ENCODE results near the gene SNUPN.
"Not testable (repeated sequence)": the region's sequence is repeated elsewhere in the genome, so short reads cannot be mapped to it uniquely, and the experiment has no call there.

The SNUPN gene

DNA sequence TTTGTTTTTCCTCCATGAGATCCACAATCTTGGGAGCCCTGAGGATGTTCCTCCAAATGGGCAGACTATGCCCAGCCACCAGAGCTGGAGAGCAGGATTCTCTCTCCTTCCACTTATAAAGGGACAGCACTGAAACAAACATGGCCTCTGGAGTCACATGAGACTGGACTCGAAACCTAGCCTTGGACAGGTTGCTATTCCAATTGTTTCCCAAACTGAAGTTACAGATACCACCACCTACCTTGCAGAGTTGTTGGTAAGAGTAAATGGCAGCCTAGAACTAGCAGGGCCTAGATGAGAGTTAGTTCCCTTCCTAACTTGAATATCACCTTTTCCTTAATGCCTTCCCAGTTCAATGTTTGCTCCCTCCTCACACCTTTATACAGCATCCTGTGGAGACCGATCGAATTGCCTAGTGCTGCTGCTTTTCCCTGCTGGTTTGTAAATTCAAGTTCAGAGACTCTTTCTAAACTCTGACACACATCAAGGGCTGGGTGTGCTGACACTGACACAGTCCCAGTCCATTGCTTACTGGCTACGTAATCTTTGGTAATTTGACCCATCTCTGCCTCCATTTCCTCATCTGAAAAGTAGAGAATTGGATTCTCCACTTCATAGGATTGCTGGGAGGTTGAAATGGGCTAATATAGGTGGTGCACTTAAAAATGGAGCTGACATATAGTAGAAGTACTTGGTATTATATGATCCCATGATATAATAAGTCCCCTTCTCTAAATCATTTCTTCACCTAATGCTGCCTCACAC, 11.9 kb upstream of the SNUPN start:
- DNase-seq (ENCODE audit: low spot score) = no peak

DNA sequence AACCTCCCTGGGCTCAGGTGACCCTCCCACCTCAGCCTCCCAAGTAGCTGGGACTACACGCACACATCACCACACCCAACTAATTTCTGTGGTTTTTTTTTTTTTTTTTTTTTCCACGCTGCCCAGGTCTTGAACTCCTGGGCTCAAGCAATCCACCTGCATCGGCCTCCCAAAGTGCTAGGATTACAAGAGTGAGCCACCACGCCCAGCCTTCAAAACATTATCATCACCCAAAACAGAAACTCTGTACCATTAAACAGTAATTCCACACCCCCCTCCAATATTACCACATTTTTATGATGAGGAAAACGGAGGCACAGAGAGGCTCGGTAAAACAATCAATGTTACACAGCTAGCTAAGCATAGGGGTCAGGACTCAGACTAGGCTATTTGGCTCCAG, 10.5 kb upstream of the SNUPN start:
- no peak for DNase-seq (ENCODE audit: low spot score)

DNA sequence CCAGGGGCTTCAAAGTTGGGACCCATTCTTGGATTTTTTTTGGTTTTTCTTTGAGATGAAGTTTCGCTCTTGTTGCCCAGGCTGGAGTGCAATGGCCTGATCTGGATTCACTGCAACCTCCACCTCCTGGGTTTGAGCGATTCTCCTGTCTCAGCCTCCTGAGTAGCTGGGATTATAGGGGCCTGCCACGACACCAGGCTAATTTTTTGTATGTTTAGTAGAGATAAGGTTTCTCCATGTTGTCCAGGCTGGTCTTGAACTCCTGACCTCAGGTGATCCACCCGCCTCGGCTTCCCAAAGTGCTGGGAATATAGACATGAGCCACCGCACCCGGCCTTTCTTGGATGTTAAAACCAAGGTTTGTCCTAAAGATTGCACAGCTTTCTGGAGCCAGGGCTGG, 8.4 kb upstream of the SNUPN start:
- not testable (repeated sequence) for DNase-seq (ENCODE audit: low spot score)

DNA sequence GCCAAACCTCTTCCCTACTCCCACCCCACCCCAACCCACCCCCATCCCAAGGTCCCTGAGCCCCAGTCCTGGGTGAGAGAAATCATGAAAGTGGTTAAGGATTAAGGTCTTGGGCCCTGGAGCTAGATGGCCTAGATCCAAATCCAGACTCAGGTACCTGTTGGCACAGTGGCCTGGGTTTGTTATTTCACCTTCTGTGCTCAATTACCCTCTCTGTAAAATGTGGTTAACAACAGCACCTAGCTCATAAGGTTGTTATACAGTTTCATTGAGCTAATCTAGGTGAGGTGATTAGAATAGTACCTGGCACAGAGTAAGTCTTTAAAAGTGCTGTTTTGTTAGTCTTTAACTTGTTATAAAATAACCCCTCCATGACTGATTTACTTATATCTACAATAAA, 6.4 kb upstream of the SNUPN start:
- DNase-seq (ENCODE audit: low spot score) = no peak

DNA sequence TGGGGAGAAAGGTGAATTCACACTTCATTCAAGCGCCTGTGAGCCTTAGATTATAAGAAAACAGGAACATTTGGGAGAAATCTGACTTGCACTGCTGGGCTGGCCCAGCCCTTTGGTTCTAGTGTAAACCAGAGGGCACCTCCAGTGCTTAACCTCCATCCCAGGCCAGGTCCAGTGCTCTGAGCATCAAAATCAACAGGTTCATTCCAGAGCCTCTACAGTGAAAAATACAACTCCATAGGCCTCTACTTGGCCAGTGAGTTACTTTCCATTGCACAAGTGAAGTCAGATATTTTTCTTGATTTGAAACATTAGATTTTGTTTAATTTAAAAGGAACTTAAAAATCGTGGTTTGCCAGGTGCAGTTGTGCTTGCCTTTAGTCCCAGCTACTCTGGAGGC, 3.0 kb downstream of the SNUPN start:
- no peak for DNase-seq (ENCODE audit: low spot score)

DNA sequence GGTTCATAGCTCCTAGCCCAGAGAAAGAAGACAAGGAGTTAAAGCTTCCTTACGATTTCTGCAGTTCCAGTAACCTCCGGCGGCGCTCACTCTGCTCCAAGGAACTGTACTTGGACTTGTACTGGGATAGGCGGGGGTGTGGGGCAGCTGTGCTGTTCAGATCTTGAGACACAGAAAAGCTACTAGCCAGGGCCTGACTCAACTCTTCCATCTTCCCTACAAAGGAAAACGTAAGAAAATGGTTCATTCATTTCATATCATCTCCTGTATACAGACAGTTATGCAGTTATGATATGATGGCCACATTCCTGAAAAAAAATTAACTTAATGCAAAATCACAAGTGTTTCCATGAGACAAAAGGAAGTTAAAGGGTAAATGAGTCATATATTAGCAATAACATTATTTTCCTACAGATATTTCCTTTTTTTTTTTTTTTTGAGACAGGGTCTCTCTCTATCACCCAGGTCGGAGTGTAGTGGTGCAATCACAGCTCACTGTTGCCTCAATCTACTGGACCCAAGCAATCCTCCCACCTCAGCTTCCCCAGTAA, 4.6 kb downstream of the SNUPN start:
- DNase-seq (ENCODE audit: low spot score) = no peak

DNA sequence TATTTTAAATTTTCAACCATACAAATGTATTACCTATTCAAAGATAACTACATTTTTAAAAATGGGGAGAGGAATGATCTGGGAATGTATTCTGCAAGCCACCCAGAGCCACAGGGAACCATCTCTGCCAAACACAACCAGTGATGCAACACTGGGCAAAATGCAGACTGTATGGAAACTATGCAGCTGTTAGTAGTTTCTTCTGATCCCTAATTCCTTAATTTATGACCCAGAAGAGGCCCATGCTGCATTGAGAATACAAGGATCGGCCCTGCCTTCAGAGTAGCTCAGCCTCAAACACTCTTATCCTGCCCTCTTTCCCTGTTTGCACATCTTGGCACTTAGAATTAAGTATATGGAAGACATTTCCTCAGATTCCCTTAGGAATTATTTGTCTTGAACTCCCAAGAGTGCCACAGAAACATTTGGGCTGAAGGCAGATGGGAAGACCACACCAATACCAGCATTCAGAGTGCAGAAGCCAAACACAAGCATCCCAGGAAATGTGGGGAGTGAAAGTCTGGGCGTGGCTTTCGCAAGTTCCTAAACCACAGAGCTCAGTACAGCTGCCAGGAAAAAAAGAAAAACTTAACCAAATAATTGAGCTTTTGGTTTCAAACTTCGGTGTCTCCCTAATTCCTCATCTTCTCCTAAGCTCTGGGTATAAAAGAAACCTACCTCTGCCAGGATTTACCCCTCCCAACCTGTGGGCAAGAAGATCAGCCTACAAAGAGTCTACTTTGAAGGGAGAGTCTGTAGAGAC, 5.3 kb downstream of the SNUPN start:
- no peak for DNase-seq (ENCODE audit: low spot score)

DNA sequence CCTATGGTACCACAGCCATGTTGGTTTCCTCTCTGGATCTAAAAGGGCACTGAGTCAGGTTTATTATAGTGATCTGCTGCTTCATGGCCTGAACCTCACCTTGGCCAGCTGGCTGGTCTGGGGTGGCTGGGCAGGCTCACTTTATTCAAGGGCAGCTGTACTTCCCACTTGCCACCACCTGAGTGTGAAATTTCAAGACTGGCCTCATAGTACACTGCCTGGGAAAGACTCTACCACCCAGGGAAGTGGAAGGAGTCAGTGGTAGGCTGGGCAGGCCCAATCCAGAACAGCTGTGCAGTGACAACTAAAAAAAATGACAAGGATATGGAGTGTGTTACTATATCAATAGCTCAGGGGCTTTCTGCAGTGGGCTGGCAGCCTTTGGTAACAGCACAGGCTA, 8.8 kb downstream of the SNUPN start:
- no peak for DNase-seq (ENCODE audit: low spot score)

DNA sequence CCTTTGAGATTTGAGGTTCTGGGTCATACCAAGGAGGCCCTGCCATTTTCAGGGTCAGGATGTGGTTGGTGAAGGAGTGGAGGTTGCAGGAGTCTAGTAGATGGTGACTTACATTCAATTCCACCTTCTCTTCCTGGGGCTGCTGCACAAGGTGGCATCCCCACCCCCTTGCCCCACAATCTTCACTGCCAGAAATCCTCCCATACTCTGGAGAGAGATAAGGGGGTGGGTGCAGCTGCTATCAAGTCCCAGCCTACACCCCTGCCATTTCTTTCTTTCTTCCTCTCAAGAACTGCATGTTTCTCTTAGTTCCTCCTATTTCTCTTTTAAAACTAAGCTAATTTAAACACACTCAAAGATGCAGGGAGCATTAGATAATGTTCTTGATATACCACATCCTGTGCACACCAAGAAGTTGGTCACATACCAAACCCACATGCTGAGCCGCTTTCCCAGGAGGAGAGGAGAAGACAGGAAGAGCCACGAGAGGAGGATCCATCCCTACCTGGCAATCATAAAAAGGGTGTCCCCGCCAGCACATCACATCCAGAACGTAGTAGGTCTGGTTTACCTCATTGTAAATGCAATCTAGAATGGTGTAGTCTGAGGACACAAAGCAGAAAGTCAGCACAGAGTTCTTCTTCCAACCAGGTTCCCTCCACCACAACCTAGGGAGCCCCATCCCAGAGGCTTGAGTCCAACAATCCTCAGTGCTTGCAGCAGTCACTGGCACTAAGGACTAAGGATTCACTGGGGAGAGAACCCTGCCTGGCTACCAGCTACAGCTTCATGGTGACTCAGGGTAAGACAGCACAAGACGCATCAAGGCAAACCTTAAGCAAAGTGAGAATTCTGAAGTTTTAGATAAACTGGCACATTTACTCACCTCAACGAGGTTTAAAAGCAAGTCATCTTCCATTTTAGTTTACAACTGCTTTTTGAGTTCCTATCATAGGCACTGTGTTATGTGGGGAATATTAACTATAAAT, 18.5 kb downstream of the SNUPN start:
- DNase-seq (ENCODE audit: low spot score) = peak; percentile 19

DNA sequence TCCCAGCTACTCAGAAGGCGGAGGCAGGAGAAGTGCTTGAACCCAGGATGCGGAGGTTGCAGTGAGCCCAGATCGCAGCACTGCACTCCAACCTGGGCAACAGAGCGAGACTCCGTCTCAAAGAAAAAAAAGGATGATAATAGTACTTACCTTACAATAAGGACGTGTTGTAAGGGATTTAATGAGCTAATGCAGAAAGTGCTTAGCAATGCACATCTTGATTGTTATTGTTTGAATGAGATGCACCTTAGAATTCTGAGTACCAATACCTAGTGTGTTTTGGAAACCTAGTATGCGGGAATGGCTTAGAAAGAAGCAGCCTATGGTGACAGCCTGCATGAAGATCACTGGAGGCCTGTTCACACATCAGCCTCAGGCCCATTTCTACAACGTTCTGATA, 19.5 kb downstream of the SNUPN start:
- DNase-seq (ENCODE audit: low spot score) = no peak

DNA sequence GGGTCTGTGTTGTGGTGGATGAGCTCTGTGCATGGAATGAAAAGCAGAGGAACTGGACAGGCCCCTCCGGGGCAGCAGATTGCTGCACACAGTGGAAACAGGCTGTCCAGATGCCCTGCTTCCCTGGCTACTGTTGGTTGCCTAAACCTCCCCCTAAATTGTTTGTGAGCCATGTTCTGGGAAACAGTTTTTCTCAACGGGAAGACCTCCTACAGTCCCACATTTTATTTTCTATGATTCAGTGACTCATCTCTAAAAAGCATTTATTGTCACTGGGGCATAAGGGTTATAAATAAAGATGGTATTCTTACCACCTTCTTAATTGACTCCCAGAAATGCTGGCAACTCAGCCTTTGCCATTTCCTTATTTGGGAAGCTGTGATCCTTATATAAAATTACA, 26.1 kb downstream of the SNUPN start:
- DNase-seq (ENCODE audit: low spot score) = no peak

DNA sequence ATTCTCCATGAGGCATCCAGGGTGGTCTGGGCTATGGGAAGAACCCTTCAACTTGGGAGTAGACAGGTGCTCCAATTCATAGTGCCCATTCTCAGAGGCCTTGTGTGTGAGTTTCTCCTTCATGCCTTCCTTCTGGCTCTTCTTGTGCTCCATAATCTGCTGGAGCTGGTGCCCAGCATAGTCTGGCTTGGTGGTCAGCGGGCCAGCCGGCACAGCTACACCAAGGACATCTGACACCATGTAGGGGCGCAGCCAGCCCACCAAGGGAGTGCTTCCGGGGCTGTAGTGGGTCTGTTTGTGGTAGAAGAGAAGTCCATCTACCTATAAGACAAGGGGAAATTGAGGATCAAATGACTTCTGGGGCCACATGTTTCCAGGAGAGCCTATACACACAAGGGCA, 27.2 kb downstream of the SNUPN start:
- DNase-seq (ENCODE audit: low spot score) = no peak

DNA sequence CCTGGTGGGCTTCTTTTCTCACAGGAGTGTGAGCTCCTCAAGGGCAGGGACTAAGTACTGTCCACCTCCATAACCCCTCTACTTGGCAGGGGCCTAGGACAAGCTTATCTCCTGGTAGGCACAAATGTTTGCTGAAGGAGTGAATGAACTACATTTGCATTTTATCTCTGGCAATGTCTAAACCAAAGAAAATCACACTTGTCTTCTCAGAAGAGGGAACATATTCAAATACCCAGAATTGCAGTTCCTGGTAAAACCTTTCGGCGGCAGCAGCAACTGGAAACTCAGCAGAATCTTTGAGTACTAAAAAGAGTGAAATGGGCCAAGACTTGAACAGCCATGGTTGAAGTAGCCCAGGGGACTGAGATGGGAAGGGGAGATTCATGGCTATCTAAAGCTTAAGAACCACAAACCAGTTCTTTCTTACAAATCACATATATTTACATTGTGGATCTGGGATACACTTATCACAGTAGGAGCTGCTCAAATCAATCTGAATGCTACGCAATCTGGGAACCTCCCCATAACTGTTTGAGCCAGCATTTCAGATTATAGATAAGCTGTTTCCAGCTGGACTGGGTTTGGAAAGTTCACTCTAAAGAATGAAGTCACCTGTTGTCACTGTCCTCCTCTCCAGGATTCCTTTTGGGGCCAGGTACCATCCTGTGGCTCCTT, 27.7 kb downstream of the SNUPN start:
- peak; percentile 55 for DNase-seq (ENCODE audit: low spot score)

DNA sequence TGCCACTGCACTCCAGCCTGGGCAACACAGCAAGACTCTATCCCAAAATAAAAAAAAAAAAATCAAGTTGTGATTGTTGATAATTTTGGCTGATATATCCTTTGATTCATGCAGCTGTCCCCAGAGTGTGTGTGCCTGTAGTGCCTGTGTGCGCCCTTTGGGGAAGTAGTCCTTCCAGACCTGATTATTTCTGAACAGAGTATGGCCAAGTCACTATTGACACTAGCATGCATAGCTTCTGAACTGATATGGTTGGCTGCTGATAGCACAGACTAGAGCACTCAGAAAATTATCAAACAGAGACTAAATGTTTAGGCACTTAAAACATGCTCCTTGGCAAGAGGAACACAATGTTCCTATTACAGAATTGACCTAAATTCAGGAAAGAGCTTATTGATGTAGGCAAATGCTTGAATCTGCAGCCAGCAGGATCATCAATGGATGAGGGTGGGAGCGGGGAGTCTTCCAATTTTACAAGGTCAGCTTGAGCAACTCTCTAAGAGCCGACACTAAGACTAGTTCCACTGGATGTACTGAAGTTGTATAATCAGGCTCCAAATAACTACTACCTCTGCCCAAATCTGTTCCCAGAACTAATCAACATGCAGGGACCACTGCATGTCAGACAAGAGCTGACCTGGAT, 28.7 kb downstream of the SNUPN start:
- no peak for DNase-seq (ENCODE audit: low spot score)

DNA sequence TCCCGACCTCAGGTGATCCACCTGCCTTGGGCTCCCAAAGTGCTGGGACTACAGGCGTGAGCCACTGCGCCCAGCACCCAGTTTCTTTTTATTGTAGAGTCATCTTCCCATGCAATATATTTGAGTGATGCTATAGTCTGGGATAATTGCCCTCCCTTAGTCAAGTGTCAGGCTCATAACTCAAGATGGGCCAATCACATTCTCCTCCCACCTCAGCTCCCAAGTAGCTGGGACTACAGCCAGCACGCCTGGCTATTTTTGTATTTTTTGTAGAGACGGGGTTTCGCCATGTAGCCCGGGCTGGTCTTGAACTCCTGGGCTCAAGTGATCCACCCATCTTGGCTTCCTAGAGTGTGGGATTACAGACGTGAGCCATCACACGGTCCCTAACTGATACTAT, 31.2 kb downstream of the SNUPN start:
- no peak for DNase-seq (ENCODE audit: low spot score)

DNA sequence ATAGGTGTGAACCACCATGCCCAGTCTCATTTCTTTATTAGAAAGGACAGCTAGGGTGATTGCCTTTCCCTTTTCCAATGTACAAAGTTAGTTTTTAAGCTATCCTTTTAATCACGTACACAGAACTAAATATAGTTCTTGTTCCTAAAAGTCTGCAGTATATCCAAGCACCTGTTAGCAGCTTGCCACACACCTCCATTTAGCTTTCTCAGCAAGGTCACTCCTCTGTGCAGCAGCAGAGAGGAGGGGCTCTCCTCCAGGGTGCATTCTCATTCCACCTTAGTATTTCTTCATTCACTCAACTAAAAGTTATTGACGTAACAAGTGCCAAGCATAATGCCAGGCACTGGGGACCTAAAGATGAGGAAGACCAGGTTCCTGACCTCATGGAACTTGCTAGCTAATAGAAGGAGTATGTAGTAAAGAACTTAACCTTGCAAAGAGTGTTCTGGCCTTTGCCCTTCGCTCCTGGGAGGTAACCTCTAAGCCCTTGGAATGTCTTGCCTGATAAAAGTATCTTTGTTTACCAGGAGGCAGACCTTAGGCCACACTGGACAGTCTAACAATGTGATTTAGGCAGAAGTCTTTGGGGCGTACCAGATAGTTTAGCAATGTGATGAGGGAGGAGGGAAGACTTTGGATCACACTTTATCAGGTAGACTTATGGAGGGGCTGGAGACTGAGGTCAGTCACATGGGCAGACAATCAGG, 33.7 kb downstream of the SNUPN start:
- no peak for DNase-seq (ENCODE audit: low spot score)

DNA sequence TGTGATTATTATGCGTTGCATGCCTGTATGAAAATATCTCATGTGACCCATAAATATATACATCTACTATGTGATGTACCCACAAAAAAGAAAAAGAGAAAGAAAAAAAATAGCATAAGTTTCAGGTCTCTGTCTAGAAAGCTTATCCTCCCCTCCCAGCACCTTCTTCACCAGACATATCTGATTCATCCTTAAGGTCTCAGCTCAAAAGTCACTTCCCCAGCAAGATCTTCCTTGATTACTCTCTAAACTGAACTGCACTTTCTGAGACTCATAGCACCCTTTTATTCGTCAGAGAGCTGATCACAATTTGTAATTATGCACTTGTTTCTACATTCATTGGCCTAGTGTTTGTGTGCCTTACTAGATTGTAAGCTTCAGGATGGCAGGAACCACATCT, 35.3 kb downstream of the SNUPN start:
- no peak for DNase-seq (ENCODE audit: low spot score)

DNA sequence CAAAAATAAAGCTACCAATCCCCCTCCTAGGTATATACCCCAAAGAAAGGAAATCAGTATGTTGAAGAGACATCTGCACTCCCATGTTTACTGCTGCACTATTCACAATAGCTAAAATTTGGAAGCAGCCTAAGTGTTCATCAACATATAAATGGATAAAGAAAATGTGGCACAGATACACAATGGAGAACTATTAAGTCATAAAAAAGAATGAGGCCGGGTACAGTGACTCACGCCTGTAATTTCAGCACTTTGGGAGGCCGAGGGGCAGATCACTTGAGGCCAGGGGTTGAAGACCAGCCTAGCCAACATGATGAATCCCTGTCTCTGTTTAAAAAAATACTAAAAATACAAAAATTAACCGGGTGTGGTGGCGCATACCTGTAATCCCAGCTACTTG, 36.5 kb downstream of the SNUPN start:
- DNase-seq (ENCODE audit: low spot score) = no peak

DNA sequence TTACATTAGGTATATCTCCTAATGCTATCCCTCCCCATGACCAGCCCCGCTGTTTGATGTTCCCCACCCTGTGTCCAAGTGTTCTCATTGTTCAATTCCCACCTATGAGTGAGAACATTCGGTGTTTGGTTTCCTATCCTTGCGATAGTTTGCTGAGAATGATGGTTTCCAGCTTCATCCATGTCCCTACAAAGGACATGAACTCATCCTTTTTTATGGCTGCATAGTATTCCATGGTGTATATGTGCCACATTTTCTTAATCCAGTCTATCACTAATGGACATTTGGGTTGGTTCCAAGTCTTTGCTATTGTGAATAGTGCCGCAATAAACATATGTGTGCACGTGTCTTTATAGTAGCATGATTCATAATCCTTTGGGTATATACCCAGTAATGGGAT, 39.1 kb downstream of the SNUPN start:
- not testable (repeated sequence) for DNase-seq (ENCODE audit: low spot score)

DNA sequence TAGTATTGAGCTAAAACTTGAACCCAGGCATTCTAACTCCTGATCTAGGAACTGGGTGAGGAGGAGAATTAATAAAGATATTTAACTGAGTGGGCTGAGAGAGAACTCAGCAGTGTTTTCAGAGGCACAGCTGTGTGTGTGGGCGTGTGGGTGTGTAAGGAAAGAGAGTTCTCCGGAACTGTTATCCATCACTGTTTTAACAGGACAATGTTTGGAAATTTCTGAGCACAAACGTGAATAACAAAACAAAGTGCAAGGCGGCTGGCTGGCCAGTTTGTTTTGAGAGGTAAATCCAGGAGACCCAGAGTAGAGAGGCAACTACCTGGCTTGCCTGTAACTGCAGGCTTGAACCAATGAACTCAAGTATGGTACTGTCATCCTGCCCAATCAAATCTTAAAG, 41.4 kb downstream of the SNUPN start:
- DNase-seq (ENCODE audit: low spot score) = no peak

DNA sequence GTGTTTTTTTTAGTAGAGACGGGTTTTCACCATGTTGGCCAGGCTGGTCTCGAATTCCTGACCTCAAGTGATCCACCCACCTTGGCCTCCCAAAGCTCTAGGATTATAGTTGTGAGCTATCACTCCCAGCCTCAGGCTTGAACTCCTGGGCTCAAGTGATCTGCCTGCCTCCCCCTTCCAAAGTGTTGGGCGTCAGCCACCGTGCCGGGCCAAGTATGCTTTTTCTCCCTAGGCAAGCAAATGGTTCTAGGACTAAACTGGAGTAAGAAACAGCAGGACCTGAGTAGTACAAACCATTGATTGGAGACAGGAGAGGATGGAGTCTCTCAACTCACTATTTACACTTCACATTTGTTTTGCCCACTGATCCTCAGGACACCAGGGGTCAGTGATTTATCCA, 41.8 kb downstream of the SNUPN start:
- DNase-seq (ENCODE audit: low spot score) = no peak
